A549 (cell line): ENCODE measurements around the gene CTNNA3. TPM values are rescaled to one million over a fixed set of nuclear protein-coding genes. Genes with fewer than 3 reads are reported as not detected.

Experiments
- ATAC-seq, 2 experiments: fragments of 200-7000 bp in 1 of 2; fragments of >200 bp in 1 of 2; cut with Nextera tagmentation in 1 of 2; cut with Tn5 transposase in 1 of 2; 3 replicates each; pipeline versions ENCODE4 v1.8.0 to v1.9.1; 2018 to 2020; ENCODE audit warnings: mild to moderate bottlenecking in 1 of 2, moderate library complexity in 1 of 2
- CTCF ChIA-PET: fragments of 300-600 bp; sonication (Branson Sonifier 250); formaldehyde crosslinking; extraction: SDS; loops from one replicate; lab custom pipeline; 2021; ENCODE audit warnings: antibody characterized with exemption, inconsistent platforms; lab: Yijun Ruan, JAX
- POLR2A ChIA-PET: fragments of 350-600 bp; formaldehyde crosslinking; extraction: SDS; loops from one replicate; lab custom pipeline; 2021; ENCODE audit warnings: antibody characterized with exemption, inconsistent platforms; lab: Yijun Ruan, JAX
- DNase-seq, 2 experiments: peaks; one replicate each; pipeline versions ENCODE4 v3.0.0 to v3.0.0-alpha.2; 2011 to 2016; ENCODE audit warnings: low read depth in 1 of 2, low spot score in 1 of 2
- FAIRE-seq: peaks from 2 replicates; lab custom pipeline; 2011; peaks lifted over from hg19 to GRCh38; lab: Jason Lieb, UNC
- H3K27ac ChIP-seq, 2 experiments: fragments of >200 bp; sonication (Bioruptor Twin); formaldehyde crosslinking; 3 replicates each; pipeline ENCODE4 v1.5.1; 2016 to 2017
- H3K4me1 ChIP-seq: fragments of >200 bp; sonication (Bioruptor Twin); formaldehyde crosslinking; 3 replicates; pipeline ENCODE4 v1.6.1; 2016
- H3K4me2 ChIP-seq: fragments of >200 bp; sonication (Bioruptor Twin); formaldehyde crosslinking; 3 replicates; pipeline ENCODE4 v1.6.1; 2016
- H3K4me3 ChIP-seq: fragments of >200 bp; sonication (Bioruptor Twin); formaldehyde crosslinking; 3 replicates; pipeline ENCODE4 v1.5.1; 2016
- H3K9me3 ChIP-seq: fragments of >200 bp; sonication (Bioruptor Twin); formaldehyde crosslinking; 3 replicates; pipeline ENCODE4 v1.6.1; 2016
- CHD2 ChIP-seq: fragments of 150-350 bp; IDR thresholded peaks from 2 replicates; pipeline ENCODE4 v1.6.1; 2014; ENCODE audit warnings: low read length; ENCODE audit not compliant: partially characterized antibody
- CHD4 ChIP-seq: fragments of 200-600 bp; sonication (generic); IDR thresholded peaks from 2 replicates; pipeline ENCODE4 v1.6.1; 2016; ENCODE audit warnings: antibody characterized with exemption, mild to moderate bottlenecking, borderline replicate concordance
- EP300 ChIP-seq, 2 experiments: fragments of >200 bp; sonication (Bioruptor Twin); formaldehyde crosslinking; IDR thresholded peaks; 2 replicates in 1 of 2; 3 replicates in 1 of 2; pipeline ENCODE4 v1.6.1; 2016 to 2017
- FOSB ChIP-seq: fragments of 250-450 bp; sonication (Bioruptor Pico); IDR thresholded peaks from 2 replicates; pipeline ENCODE4 v1.5.0; 2020; ENCODE audit warnings: mild to moderate bottlenecking, moderate library complexity
- FOSL2 ChIP-seq, 2 experiments: fragments of 450-650 bp in 1 of 2; fragments of >200 bp in 1 of 2; sonication (Bioruptor Twin) in 1 of 2; formaldehyde crosslinking; IDR thresholded peaks; 2 replicates each; pipeline versions ENCODE4 v1.5.0 to v1.6.1; 2016 to 2020; ENCODE audit warnings: mild to moderate bottlenecking in 1 of 2, moderate library complexity in 1 of 2
- FOXS1 ChIP-seq: fragments of 250-450 bp; sonication (Bioruptor Pico); IDR thresholded peaks from 2 replicates; pipeline ENCODE4 v1.5.0; 2020; ENCODE audit warnings: mild to moderate bottlenecking, moderate library complexity
- GATA3 ChIP-seq: IDR thresholded peaks from 2 replicates; pipeline ENCODE4 v1.6.1; 2012; ENCODE audit warnings: borderline replicate concordance
- HDAC2 ChIP-seq: fragments of 200-600 bp; sonication (generic); IDR thresholded peaks from 2 replicates; pipeline ENCODE4 v1.6.1; 2016
- HOXB13 ChIP-seq: fragments of 250-450 bp; sonication (Bioruptor Pico); IDR thresholded peaks from 2 replicates; pipeline ENCODE4 v1.5.0; 2020; ENCODE audit warnings: low read depth, mild to moderate bottlenecking, moderate library complexity
- JUN ChIP-seq, 2 experiments: fragments of >200 bp; sonication (Bioruptor Twin); formaldehyde crosslinking; IDR thresholded peaks; 2 replicates in 1 of 2; 3 replicates in 1 of 2; pipeline ENCODE4 v1.6.1; 2016 to 2017
- KDM5A ChIP-seq: fragments of 200-600 bp; sonication (generic); IDR thresholded peaks from 2 replicates; pipeline ENCODE4 v1.6.1; 2016; ENCODE audit warnings: antibody characterized with exemption, mild to moderate bottlenecking
- MAX ChIP-seq: IDR thresholded peaks from 2 replicates; pipeline ENCODE4 v1.6.1; 2012
- NFE2L2 ChIP-seq: fragments of 150-350 bp; conservative IDR thresholded peaks from 2 replicates; pipeline ENCODE4 v1.6.1; 2014; ENCODE audit warnings: low read length
- NPAS2 ChIP-seq: fragments of 250-450 bp; sonication (Bioruptor Pico); IDR thresholded peaks from 2 replicates; pipeline ENCODE4 v1.8.0; 2022; ENCODE audit warnings: mild to moderate bottlenecking, moderate library complexity, borderline replicate concordance
- POLR2AphosphoS2 ChIP-seq: conservative IDR thresholded peaks from 2 replicates; pipeline ENCODE4 v1.6.1; 2012; ENCODE audit warnings: low read length, improper control_type of control experiment, inconsistent platforms
- REST ChIP-seq: fragments of 200-600 bp; sonication (generic); IDR thresholded peaks from 2 replicates; pipeline ENCODE4 v1.6.1; 2016; ENCODE audit warnings: antibody characterized with exemption, mild to moderate bottlenecking, moderate library complexity
- RNF2 ChIP-seq: fragments of 200-600 bp; sonication (generic); IDR thresholded peaks from 2 replicates; pipeline ENCODE4 v1.6.1; 2016; ENCODE audit warnings: low read depth, mild to moderate bottlenecking, antibody characterized with exemption, moderate library complexity, borderline replicate concordance
- SMC3 ChIP-seq: fragments of >200 bp; sonication (Bioruptor Twin); formaldehyde crosslinking; IDR thresholded peaks from 3 replicates; pipeline ENCODE4 v1.6.1; 2018; ENCODE audit warnings: inconsistent platforms
- TP53 ChIP-seq: fragments of 250-450 bp; sonication (Bioruptor Pico); IDR thresholded peaks from 2 replicates; pipeline ENCODE4 v1.5.0; 2021; ENCODE audit warnings: mild to moderate bottlenecking, moderate library complexity
- ZC3H11A ChIP-seq: fragments of 450-650 bp; IDR thresholded peaks from 2 replicates; pipeline ENCODE4 v1.6.1; 2014; ENCODE audit warnings: antibody characterized with exemption, mild to moderate bottlenecking
- ZSCAN20 ChIP-seq: fragments of 250-450 bp; sonication (Bioruptor Pico); IDR thresholded peaks from 2 replicates; pipeline ENCODE4 v1.8.0; 2022; ENCODE audit warnings: mild to moderate bottlenecking, moderate library complexity
- WGBS: methylation state at CpG from one replicate; pipeline ENCODE4 v1.1.6; 2017; ENCODE audit errors: missing lambda C conversion rate; 5-methylcytosine and 5-hydroxymethylcytosine counted together
- polyA plus RNA-seq, 4 experiments: library from polyadenylated mRNA; depleted of rRNA in 3 of 4; stranded (reverse); fragments of >200 nt; fragmentation: RNase III in 1 of 4; extraction: RNeasy Plus Mini Kit Qiagen cat#74134 plus additional on column Dnase treatment in 1 of 4; gene quantifications; 2 replicates in 3 of 4; 3 replicates in 1 of 4; pipeline ENCODE4 v1.2.3, GENCODE V29; 2011 to 2017
- TF ChIP-seq, protein P1 (sequence below): fragments of >200 bp; sonication (Bioruptor Twin); formaldehyde crosslinking; IDR thresholded peaks from 3 replicates; pipeline ENCODE4 v1.5.1; 2016
- TF ChIP-seq, protein P2 (sequence below): fragments of 150-350 bp; IDR thresholded peaks from 2 replicates; pipeline ENCODE4 v1.6.1; 2014; ENCODE audit warnings: low read depth, mild to moderate bottlenecking, low read length
- TF ChIP-seq, protein P3 (sequence below): fragments of >200 bp; sonication (Bioruptor Twin); formaldehyde crosslinking; IDR thresholded peaks from 2 replicates; pipeline ENCODE4 v1.6.1; 2016
- TF ChIP-seq, protein P4 (sequence below): fragments of 250-450 bp; sonication (Bioruptor Pico); IDR thresholded peaks from 2 replicates; pipeline ENCODE4 v1.5.0; 2020; ENCODE audit warnings: low read depth, mild to moderate bottlenecking, moderate library complexity

Gene CTNNA3
- polyA plus RNA-seq, 2 of the 4 experiments (the other 2 are of a cell fraction), result not detected

DNA sequence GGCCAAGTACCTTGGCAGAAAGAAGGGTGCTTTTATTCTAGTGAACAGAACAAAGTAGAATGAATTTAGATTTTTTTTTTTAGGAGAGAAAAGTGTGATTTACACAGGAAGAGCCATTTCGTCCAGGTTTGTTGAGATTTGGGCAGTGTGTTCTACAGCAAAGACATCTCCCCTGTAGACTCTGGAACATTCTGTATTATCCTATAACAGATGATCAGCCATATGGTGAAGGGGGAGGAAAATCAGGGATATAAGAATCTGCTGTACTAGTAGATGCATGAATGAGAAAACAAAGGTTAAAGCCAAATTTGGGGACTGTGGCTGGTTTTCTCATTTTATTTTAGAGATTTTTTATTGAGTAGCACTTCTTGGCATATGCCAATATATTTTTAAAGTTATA lies 1223.8 kb downstream of the CTNNA3 start:
- ChIA-PET POLR2A (no interaction called here), CTCF (no interaction called here)
- Histone ChIP-seq H3K4me3 (no peak overlapping the region), H3K4me2 (no peak overlapping the region), H3K27ac (no peak overlapping the region), H3K4me1 (no peaks in the 10 kb centered on the region), H3K9me3 (no peaks in the 10 kb centered on the region; the same call in 2 of the 3 replicates)
- no peak for TF ChIP-seq ZC3H11A
- TF ChIP-seq FOXS1 (CRISPR knock-in tag), result no peak
- TF ChIP-seq POLR2AphosphoS2, result no peak
- TF ChIP-seq, protein P1, sequence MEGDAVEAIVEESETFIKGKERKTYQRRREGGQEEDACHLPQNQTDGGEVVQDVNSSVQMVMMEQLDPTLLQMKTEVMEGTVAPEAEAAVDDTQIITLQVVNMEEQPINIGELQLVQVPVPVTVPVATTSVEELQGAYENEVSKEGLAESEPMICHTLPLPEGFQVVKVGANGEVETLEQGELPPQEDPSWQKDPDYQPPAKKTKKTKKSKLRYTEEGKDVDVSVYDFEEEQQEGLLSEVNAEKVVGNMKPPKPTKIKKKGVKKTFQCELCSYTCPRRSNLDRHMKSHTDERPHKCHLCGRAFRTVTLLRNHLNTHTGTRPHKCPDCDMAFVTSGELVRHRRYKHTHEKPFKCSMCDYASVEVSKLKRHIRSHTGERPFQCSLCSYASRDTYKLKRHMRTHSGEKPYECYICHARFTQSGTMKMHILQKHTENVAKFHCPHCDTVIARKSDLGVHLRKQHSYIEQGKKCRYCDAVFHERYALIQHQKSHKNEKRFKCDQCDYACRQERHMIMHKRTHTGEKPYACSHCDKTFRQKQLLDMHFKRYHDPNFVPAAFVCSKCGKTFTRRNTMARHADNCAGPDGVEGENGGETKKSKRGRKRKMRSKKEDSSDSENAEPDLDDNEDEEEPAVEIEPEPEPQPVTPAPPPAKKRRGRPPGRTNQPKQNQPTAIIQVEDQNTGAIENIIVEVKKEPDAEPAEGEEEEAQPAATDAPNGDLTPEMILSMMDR, result no peak
- no peak for TF ChIP-seq KDM5A
- DNase-seq (no peak), ATAC-seq (no peak), FAIRE-seq (no peak)
- WGBS, result 0% methylated on average over 1 of the region's 1 CpG

DNA sequence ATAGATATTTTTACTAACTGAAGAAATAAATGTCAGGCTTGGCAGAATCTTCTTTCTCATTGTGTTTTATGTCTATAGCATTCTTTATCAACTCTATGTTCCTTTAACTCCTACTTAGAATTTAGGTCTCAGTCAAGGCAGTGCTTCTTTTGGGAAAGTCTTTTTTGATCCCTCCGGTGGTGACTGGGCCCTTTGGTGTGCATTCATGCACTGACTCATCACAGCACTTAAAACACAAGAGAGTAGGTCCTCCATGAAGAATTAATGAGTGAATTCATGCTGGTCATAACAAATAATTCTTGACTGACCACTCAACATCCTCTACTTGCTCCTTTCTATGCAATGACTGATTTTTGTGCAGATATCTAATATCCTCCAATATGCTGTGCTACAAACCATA lies 1229.0 kb downstream of the CTNNA3 start:
- ChIA-PET CTCF (no interaction called here), POLR2A (no interaction called here)
- TF ChIP-seq NFE2L2 (no peak), FOSB (CRISPR knock-in tag) (no peak), CHD2 (no peak), TP53 (no peak)
- FAIRE-seq (no peak), DNase-seq (no peak), ATAC-seq (no peak)
- Histone ChIP-seq H3K9me3 (no peaks in the 10 kb centered on the region), H3K27ac (no peak overlapping the region), H3K4me2 (no peak overlapping the region), H3K4me3 (no peak overlapping the region), H3K4me1 (no peaks in the 10 kb centered on the region)
- WGBS, result 6% methylated on average over 1 of the region's 1 CpG

DNA sequence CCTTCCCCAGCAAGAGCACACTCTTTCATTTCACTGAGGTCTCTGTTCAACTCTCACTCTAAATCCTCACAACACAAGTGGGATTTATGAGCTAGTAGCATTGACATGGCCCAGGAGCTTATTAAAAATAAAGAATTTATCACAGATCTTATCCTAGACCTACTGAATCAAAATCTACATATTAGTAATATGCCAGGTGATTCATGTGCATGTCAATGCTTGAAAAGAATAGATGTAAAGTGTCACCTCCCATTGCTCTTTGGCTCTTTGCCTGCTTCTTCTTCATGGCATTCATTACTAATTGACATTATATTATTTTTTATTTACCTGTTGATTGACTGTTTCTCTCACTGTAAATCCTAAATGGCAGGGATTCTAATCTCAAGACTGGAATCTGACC lies 1229.4 kb downstream of the CTNNA3 start:
- no peak overlapping the region for H3K27ac ChIP-seq
- TF ChIP-seq, protein P1, result no peak
- TF ChIP-seq JUN (IDR thresholded peaks at IDR 0.05), result no peak
- TF ChIP-seq REST, result no peak
- no peak for TF ChIP-seq MAX
- TF ChIP-seq GATA3, result no peak
- TF ChIP-seq SMC3, result no peak
- TF ChIP-seq, protein P2, sequence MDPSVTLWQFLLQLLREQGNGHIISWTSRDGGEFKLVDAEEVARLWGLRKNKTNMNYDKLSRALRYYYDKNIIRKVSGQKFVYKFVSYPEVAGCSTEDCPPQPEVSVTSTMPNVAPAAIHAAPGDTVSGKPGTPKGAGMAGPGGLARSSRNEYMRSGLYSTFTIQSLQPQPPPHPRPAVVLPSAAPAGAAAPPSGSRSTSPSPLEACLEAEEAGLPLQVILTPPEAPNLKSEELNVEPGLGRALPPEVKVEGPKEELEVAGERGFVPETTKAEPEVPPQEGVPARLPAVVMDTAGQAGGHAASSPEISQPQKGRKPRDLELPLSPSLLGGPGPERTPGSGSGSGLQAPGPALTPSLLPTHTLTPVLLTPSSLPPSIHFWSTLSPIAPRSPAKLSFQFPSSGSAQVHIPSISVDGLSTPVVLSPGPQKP, result no peak
- TF ChIP-seq CHD4, result no peak
- no peak for TF ChIP-seq EP300 (IDR thresholded peaks at IDR 0.05)
- no peak for TF ChIP-seq FOSL2 (IDR thresholded peaks at IDR 0.05)
- TF ChIP-seq FOSL2 (CRISPR knock-in tag; IDR thresholded peaks at IDR 0.05), result no peak
- no peak for TF ChIP-seq RNF2
- TF ChIP-seq, protein P3, sequence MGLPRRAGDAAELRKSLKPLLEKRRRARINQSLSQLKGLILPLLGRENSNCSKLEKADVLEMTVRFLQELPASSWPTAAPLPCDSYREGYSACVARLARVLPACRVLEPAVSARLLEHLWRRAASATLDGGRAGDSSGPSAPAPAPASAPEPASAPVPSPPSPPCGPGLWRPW, result no peak
- TF ChIP-seq HDAC2, result no peak
- TF ChIP-seq, protein P4, sequence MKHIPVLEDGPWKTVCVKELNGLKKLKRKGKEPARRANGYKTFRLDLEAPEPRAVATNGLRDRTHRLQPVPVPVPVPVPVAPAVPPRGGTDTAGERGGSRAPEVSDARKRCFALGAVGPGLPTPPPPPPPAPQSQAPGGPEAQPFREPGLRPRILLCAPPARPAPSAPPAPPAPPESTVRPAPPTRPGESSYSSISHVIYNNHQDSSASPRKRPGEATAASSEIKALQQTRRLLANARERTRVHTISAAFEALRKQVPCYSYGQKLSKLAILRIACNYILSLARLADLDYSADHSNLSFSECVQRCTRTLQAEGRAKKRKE (CRISPR knock-in tag), result no peak
- no peak for TF ChIP-seq HOXB13 (CRISPR knock-in tag)
- TF ChIP-seq ZSCAN20, result no peak
- no peak for TF ChIP-seq NPAS2 (CRISPR knock-in tag)
- no peaks in the 10 kb centered on the region for H3K9me3 ChIP-seq
- no peak for DNase-seq
- no peaks in the 10 kb centered on the region for H3K4me1 ChIP-seq
- H3K4me3 ChIP-seq, result no peak overlapping the region
- ATAC-seq, result no peak
- no peak overlapping the region for H3K4me2 ChIP-seq
- no peak for FAIRE-seq
- CTCF ChIA-PET, result no interaction called here
- POLR2A ChIA-PET, result no interaction called here
